GDM1 (cell line): ENCODE results near the gene RFXAP.
A peak's percentile ranks its signal among the peaks of the same experiment; 100 is the strongest.

Experiments
- DNase-seq: peaks from one replicate; lab custom pipeline; 2025; lab: John Stamatoyannopoulos, UW

RFXAP gene

GRCh38 chr13:36817996-36818803 lies 822 bp upstream of the RFXAP start:
- no peak for DNase-seq

- DNase-seq: no peak
These were observed 693 bp downstream of the RFXAP start for GRCh38 chr13:36819739-36820090.

GRCh38 chr13:36820222-36820621 lies 1.2 kb downstream of the RFXAP start:
- no peak for DNase-seq

GRCh38 chr13:36822785-36823184 lies 3.8 kb downstream of the RFXAP start:
- no peak for DNase-seq

- no peak for DNase-seq
These were observed 10.7 kb downstream of the RFXAP start for GRCh38 chr13:36829753-36830152.

GRCh38 chr13:36831291-36831690 lies 12.3 kb downstream of the RFXAP start:
- no peak for DNase-seq

- no peak for DNase-seq
These were observed 15.3 kb downstream of the RFXAP start for GRCh38 chr13:36834299-36834698.

- DNase-seq: no peak
These were observed 18.5 kb downstream of the RFXAP start for GRCh38 chr13:36837354-36838092.

- no peak for DNase-seq
These were observed 20.3 kb downstream of the RFXAP start for GRCh38 chr13:36839281-36839680.

- no peak for DNase-seq
These were observed 21.0 kb downstream of the RFXAP start for GRCh38 chr13:36839981-36840380.

- no peak for DNase-seq
These were observed 21.8 kb downstream of the RFXAP start for GRCh38 chr13:36840718-36841250.

- DNase-seq: no peak
These were observed 22.4 kb downstream of the RFXAP start for GRCh38 chr13:36841391-36841790.

- DNase-seq: no peak
These were observed 28.6 kb downstream of the RFXAP start for GRCh38 chr13:36847606-36848005.

GRCh38 chr13:36848199-36848982 lies 29.4 kb downstream of the RFXAP start:
- DNase-seq: no peak

- DNase-seq: peak; percentile 45
These were observed 31.9 kb downstream of the RFXAP start for GRCh38 chr13:36850790-36851438.

- DNase-seq: no peak
These were observed 38.2 kb downstream of the RFXAP start for GRCh38 chr13:36857253-36857652.

- DNase-seq: peak; percentile 21
These were observed 39.3 kb downstream of the RFXAP start for GRCh38 chr13:36858290-36858689.

GRCh38 chr13:36859259-36859658 lies 40.2 kb downstream of the RFXAP start:
- no peak for DNase-seq

- DNase-seq: no peak
These were observed 43.1 kb downstream of the RFXAP start for GRCh38 chr13:36862002-36862685.

GRCh38 chr13:36862722-36863121 lies 43.7 kb downstream of the RFXAP start:
- no peak for DNase-seq

- no peak for DNase-seq
These were observed 46.2 kb downstream of the RFXAP start for GRCh38 chr13:36865265-36865664.
